HG03103 (cell line): ENCODE data around the gene PYGL.
"Not testable (repeated sequence)": the region's sequence is repeated elsewhere in the genome, so short reads cannot be mapped to it uniquely, and the experiment has no call there.

ENCODE experiments used
- ATAC-seq: cut with Tn5 transposase; IDR thresholded peaks from one replicate; pipeline ENCODE4 v1.9.1; 2021; ENCODE audit warnings: low read depth; ENCODE audit not compliant: unreplicated experiment

PYGL gene

DNA sequence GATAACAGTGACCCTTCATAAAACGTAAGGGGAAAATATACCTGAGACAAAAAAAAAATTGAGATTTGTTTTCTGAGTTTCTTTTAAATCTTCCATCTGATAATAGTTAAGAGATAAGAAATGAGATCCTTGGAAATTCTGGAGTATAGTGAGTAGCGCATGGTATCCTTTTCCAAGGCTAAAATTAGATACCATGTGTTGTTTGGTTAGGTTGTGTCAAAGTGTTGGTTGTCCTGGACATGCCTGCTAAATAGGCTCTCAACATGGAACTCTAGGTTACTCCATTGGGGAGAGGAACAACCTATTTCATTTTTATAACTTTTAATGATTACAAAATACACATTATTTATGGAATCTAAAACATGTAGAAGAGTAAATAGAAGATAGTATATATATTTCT lies 14.8 kb downstream of the PYGL start:
- ATAC-seq, result no peak

DNA sequence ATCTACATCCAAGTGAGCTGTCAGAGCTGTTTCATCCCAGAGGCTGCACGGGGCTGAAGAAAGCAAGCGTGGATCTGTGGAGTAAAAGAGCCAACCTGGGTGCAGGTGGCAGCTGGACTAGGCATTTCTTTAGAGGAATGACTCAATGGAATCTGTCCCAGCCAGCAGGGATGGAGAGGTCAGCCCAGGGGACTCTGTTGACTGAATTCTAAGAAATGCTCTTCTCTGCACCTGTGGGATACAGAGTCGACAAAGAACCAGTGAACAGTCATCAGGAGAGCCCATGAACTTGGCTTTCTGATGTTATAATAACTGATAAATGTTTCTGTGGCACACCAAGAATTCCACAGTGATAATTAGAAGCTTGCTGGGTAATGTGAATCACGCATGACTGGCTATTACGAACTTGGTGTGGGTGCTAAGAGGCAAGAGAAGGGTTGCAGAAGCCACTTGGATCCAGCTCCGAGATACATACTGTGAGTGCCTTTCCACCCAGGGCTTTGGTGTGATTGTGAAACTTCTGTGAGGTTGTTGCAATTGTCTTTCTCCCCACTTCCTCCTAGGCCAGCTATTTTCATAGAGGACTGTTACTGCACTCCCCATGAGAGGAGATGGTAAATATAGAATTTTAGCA lies 16.2 kb downstream of the PYGL start:
- ATAC-seq, result peak; percentile 89

DNA sequence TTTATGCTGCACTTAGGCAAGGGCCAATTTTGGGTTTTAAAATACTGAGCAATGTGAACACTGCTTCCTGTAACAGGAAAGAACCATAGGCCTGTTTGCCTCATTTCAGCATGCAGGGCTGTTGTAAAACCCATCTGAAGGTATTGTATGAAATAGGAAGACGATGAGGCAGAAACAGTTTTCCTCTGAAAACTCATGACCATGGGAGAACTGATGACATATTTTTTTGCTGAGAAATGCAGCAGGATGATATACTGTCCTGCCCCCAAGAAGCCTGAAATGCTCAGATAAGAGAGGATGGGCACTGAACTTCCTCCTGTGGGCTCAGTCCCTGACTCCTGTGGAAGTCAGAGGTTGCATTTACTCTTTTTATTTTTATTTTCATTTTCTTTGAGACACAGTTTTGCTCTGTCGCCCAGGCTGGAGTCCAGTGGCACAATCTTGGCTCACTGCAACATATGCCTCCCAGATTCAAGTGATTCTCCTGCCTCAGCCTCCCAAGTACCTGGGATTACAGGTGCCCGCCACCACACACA lies 17.4 kb downstream of the PYGL start:
- no peak for ATAC-seq

DNA sequence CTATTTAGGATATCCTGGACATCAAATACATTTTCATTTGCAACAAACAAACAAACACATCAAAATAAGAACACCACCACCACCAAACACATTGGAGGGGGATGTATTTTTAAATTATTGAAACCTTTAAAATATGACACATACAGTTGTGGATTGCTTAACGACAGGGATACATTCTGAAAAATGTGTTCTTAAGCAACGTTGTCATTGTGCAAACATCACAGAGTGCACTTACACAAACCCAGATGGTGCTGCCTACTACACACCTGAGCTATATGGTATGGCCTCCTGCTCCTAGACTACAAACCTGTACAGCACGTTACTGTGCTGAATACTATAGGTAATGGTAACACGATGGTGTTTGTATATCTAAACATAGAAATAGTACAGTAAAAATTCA lies 19.4 kb downstream of the PYGL start:
- no peak for ATAC-seq

DNA sequence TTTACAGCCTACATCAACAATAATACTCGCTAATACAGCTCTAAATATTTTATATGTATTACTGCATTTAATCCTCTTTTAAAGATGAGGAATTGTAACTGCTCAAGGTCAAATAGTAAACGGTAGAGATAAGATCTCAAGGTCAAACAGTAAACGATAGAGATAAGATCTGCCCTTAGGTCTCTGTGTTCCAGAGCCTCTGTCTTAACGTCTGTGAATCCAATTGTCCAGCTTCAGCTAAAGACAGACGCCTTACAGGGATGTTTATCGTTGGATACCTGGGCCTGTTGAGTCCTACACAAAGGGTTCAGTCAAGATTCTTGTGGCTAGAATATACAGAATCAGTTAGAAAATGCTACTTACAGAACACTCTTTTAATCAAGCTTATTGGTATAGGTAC lies 20.0 kb downstream of the PYGL start:
- no peak for ATAC-seq

DNA sequence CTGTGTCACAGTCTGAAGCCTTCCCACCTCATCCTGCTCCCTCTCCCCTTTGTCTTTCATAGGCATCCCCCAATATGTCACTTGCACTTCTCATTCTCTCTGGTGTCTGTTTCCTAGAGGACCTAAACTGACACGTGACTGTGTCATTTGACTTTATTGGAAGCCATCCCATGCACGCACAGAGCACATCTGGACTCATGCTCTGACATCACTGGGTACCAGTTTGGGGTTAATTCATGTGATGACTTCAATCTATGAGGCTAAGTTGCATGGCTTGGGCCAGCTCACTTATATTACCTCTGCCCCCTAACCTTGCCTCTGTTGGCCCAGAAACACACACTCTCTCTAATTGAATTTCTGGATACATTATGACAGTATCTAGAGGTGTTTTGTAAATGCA lies 21.5 kb downstream of the PYGL start:
- no peak for ATAC-seq

DNA sequence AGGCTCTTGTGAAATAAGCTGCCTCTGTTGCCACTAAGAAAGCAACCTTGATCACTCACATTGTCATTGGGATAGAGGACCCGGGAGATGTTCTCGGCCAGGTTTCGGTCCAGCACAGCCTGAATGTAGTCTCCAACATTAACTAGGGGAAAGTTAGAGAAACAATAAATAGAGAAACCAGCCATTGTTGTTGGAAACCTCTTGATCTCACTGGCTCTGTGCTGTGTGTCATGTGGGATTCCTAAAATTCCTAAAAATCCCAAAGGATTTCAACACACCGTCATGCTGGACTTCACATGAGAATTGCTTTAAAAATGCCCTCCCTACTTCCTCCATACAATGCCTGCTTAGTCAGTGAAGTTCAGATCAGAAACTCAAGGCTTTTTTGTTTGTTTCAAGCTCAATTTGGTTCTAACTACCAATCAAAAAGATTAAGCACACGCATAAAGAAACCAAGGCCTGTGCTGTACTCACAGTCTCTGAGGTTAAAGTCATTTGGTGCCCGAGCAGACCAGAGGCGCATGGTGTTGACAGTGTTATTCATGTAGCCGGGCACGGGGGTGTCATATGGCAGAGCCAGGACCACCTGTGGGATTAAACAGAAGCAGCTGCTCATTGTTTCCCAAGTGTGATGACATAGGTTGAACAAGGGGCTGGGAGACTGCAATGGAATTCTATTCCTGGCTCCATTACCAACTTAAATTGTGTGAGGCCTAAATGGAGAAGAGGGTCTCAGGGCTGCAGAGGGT lies 23.6 kb downstream of the PYGL start:
- ATAC-seq, result no peak

DNA sequence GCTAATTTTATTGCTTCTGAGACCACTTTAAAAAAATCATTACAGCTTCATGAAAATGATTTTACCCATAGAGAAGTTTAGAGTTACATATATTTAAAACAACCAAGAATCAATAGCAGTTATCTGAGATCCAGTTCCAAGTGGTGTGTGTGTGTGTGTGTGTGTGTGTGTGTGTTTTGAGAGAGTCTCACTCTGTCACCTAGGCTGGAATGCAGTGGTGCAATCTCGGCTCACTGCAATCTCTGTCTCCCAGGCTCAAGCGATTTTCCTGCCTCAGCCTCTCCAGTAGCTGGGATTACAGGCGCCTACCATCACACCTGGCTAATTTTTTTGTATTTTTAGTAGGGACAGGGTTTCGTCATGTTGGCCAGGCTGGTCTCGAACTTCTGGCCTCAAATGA lies 24.8 kb downstream of the PYGL start:
- not testable (repeated sequence) for ATAC-seq

DNA sequence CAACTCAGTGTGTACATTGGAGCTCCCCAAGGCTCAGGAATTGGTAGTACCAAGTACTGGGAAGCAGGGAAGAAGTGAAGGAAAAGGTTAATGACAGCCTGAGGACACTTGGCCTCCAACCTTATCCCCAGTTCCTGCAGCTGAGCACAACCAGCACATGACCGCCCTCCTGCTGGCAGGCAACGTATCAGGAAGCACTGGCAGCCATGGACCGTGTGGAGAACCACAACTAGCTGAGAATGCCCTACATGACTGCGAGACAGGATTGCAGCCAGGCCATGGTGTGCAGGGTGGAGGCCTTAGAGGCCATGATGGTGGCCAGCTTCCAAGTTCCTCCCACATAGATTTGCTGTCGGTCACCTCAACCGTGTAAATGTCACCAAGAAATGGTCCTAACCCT lies 26.8 kb downstream of the PYGL start:
- ATAC-seq, result no peak

DNA sequence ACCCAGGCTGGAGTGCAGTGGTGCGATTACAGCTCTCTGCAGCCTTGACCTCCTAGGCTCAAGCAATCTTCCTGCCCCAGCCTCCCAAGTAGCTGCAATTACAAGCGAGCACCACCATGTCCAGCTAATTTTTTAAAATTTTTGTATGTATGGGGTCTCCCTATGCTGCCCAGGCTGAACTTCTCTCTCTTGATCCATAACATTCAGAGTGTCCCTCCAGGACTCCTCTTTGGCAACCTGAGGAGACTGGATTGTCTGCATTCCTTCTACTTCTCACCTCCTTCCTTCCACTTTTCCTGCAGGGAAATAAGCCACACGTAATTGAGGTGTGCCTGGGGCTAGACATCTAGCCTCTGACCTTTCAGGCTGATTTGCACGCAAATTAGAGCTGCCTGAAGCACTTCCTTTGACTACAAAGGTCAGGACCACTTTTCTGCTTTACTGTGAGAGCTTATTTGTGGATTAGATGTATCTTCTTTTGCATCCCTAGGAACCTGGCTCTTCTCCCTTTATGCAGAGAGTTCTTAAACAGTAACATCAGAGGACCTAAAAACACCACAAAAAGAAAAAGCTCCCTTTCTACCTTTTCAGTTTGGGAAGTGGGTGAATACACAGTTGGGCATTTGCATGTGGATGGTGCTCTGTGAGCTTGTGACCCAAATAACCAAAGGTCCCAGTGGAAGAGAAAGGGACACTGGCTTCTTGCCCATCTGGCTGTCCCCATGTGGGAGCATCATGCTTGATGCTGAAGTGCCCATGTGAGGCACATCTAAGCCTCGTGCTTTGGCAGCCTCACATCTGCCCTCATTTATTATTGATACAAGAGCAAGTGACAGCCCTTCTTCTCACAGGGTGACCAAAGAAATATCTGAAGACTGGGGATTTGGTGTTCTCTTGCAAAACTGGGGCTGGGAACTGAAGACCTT lies 33.5 kb downstream of the PYGL start:
- no peak for ATAC-seq

DNA sequence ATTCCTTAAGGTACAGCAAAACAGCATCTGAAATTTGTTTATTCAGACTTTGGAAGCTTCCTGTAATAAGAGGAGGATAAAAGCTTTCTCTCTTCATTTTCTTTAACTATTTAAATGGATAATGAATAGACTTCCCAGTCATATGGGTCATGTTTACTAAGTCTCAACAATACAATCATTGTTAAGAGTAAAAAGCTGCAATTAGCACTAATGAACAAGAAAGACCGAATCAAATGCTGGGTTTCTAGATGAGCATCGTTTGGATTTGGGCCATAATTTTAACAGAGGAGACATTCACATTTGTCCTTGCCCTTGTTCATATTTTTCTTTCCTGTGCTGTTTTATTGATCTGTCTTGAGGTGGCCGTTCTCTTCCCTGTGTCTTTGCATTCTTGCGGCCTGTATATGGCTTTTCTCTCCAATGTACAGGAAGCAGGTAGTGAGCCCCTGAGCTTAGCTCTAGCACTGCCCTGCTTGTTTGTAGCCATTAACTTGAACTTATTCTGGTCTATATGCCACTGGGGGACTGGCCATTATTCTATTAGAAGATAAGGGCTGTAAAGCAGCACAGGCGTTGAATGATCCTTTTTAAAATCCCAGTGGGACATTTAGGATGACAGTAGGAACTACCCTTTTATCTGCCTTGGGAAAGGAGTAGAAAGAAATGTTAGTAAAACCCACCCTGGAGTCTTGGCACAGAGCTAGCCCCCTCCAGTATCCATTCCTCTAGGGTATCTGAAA lies 37.8 kb downstream of the PYGL start:
- no peak for ATAC-seq

DNA sequence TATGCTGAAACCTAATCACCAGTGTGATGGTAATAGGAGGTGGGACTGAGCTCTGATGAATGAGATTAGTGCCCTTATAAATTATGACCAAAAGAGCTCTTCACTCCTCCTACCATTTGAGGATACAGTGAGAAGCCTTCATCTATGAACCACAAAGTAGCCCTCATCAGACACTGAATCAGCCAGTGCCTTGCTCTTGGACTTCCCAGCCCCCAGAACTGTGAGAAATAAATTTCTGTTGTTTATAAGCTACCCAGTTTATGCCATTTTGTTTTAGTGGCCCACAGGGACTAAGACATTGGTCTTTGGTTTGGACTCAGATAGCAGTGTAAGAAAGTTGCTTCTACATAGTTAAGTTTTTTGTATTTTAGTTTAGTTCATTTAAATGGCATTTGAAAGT lies 39.6 kb downstream of the PYGL start:
- ATAC-seq, result no peak

DNA sequence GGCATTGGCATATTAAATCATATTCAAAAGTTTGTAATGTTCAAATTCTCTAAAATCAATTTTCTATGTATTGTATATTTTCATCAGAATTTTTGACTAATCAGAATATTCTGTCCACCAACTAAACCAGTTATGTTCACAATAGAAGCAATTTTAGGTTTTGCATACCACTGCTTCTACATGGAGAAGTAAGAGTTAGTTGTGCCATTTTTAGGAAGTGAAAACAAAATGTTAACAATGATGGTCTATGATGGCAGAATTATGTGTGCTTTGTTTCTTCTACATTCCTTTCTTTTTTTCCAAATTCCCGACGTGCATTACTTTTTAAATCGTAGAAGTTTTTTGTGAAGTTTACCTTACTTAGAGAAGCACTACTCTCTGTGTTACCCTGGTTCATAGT lies 42.9 kb downstream of the PYGL start:
- no peak for ATAC-seq

DNA sequence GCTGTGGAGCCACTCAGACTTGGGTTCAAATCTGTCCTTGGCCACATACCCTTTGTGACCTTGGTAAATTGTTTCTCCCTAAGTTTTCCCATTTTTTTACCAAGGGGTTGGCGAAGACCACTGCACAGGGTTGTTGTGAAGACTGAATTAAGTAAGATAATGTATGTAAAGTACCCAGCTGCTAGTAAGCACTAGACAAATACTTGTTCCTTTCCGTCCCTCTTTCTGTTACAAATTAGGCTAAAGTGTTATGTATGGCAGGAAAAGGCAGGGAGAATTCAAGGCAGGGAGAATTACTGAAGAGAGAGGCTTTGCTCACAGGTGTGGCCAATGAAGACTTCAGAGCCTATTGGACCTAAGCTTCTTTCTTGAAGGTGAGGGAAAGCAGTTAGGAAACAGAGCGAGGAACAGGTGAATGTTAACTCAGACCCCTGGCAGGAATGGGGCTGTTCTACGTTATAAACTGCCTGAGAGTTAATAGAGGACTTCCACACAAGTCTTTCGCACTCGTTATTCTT lies 46.6 kb downstream of the PYGL start:
- ATAC-seq, result no peak

DNA sequence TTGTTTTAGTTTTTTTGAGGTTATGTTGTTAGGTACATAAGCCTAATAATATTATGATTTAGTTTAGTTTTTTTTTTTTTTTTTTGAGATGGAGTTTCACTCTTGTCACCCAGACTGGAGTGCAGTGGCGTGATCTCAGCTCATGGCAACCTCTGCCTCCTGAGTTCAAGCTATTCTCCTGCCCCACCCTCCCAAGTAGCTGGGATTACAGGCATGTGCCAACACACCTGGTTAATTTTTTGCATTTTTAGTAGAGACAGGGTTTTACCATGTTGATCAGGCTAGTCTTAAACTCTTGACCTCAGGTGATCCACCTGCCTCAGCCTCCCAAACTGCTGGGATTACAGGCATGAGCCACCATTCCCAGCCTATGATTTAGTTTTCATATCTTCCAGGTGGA lies 47.3 kb downstream of the PYGL start:
- ATAC-seq, result not testable (repeated sequence)

DNA sequence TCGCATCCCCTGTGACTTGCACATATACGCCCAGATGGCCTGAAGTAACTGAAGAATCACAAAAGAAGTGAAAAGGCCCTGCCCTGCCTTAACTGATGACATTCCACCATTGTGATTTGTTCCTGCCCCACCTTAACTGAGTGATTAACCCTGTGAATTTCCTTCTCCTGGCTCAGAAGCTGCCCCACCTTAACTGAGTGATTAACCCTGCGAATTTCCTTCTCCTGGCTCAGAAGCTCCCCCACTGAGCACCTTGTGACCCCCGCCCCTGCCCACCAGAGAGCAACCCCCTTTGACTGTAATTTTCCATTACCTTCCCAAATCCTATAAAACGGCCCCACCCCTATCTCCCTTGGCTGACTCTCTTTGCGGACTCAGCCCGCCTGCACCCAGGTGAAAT lies 47.9 kb downstream of the PYGL start:
- ATAC-seq, result not testable (repeated sequence)

DNA sequence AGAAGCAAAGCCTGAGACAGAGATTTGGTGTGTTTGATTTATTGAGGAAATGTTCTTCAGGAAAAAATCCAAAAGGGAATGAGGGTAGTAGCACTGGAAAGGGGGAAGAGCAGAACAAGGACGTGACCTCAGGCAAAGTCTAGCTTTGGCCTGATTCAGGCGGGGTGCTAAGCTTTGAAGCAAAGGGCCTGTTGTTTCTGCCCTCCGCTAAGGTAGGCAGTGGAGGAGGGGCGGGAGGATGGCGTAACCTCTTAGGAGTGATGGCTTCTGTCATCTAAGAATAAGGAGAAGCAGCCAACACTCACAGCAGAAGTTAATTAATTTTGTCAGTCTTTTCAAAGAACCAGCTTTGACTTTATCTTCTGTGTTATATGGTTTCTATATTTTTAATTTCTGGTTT lies 52.0 kb downstream of the PYGL start:
- ATAC-seq, result no peak

DNA sequence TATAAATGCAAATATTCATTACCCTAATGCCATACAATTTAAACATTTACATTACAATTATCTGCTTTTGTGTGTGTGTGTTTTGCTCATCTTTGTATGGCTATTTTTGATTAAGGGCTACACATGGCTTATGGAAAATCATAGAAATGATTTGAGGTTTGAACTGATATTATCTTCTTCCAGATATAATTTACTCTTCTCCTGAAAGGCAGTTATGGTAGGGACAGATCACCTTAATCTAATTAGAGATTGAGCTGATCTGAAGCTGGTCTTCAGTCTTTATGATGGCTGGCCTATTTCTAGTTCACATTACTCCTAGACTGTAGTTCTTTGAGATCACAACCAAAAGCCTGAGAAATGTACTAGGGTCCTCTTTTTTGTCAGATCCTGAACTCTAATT lies 56.8 kb downstream of the PYGL start:
- ATAC-seq, result no peak

DNA sequence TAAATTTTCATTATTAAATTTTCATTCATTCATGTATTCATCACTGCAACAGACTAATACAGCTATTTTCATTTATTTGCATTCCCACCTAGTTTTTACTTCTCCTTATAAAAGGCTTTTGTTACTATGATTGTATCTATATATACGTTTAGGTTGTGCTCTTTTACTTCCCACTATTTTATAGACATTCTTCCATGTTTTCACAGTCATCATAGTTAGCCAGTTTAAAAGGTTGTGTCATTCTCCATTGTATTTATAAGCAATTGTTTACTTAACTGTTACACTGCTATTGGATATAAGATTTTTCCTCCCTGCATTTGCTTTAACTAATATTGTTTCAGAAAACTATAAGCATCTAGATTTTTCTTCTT lies 60.5 kb downstream of the PYGL start:
- no peak for ATAC-seq
